Fibroblast of skin of left quadriceps (primary cell): ENCODE measurements around the gene CTAGE1.
"Not testable (repeated sequence)": the region's sequence is repeated elsewhere in the genome, so short reads cannot be mapped to it uniquely, and the experiment has no call there.

Experiments used
- DNase-seq, 2 experiments: peaks; one replicate each; pipeline ENCODE4 v3.0.0-alpha.2; 2013; ENCODE audit warnings: low read depth in 2 of 2

CTAGE1 gene

GRCh38 chr18:22434973-22435608, 17.4 kb upstream of the CTAGE1 start:
- peak in 1 of 2 experiments; percentile 44 for DNase-seq

- peak; percentile 48 to 52 for DNase-seq
These were observed 16.2 kb upstream of the CTAGE1 start for GRCh38 chr18:22433956-22434355.

GRCh38 chr18:22432657-22433137, 15.0 kb upstream of the CTAGE1 start:
- peak; percentile 44 to 49 for DNase-seq

- DNase-seq, result no peak
These were observed 11.8 kb upstream of the CTAGE1 start for GRCh38 chr18:22429564-22429963.

GRCh38 chr18:22428672-22429071, 11.0 kb upstream of the CTAGE1 start:
- DNase-seq, result no peak

- no peak for DNase-seq
These were observed 10.3 kb upstream of the CTAGE1 start for GRCh38 chr18:22427822-22428549.

GRCh38 chr18:22424565-22424963, 6.8 kb upstream of the CTAGE1 start:
- no peak for DNase-seq

- no peak for DNase-seq
These were observed 6.3 kb upstream of the CTAGE1 start for GRCh38 chr18:22423878-22424564.

- DNase-seq, result no peak
These were observed 5.3 kb upstream of the CTAGE1 start for GRCh38 chr18:22422909-22423548.

GRCh38 chr18:22420652-22421051, 2.9 kb upstream of the CTAGE1 start:
- no peak for DNase-seq

GRCh38 chr18:22412176-22412911, 5.4 kb downstream of the CTAGE1 start:
- peak; percentile 91 to 92 for DNase-seq

- DNase-seq, result no peak
These were observed 6.3 kb downstream of the CTAGE1 start for GRCh38 chr18:22411446-22411845.

- no peak for DNase-seq
These were observed 7.6 kb downstream of the CTAGE1 start for GRCh38 chr18:22410126-22410525.

GRCh38 chr18:22409445-22409844, 8.3 kb downstream of the CTAGE1 start:
- DNase-seq, result no peak

- DNase-seq, result no peak
These were observed 9.7 kb downstream of the CTAGE1 start for GRCh38 chr18:22408059-22408458.

- DNase-seq, result no peak
These were observed 12.6 kb downstream of the CTAGE1 start for GRCh38 chr18:22405142-22405541.

- DNase-seq, result no peak
These were observed 13.8 kb downstream of the CTAGE1 start for GRCh38 chr18:22403950-22404349.

GRCh38 chr18:22399949-22400348, 17.8 kb downstream of the CTAGE1 start:
- no peak for DNase-seq

GRCh38 chr18:22398464-22398863, 19.3 kb downstream of the CTAGE1 start:
- no peak for DNase-seq

GRCh38 chr18:22394428-22394827, 23.3 kb downstream of the CTAGE1 start:
- DNase-seq, result no peak

- not testable (repeated sequence) for DNase-seq
These were observed 24.6 kb downstream of the CTAGE1 start for GRCh38 chr18:22393164-22393563.
